IPS-15b (cell line): ENCODE measurements around the gene GNAO1.
"Not testable (repeated sequence)": the region's sequence is repeated elsewhere in the genome, so short reads cannot be mapped to it uniquely, and the experiment has no call there.

Source experiments
- H3K27me3 ChIP-seq: one replicate; pipeline ENCODE4 v1.6.1; 2013; ENCODE audit warnings: low read length; ENCODE audit not compliant: control insufficient read depth, insufficient read depth
- H3K36me3 ChIP-seq: one replicate; pipeline ENCODE4 v1.6.1; 2013; ENCODE audit warnings: low read length; ENCODE audit not compliant: control insufficient read depth, insufficient read depth
- H3K4me1 ChIP-seq: one replicate; pipeline ENCODE4 v1.6.1; 2013; ENCODE audit warnings: mild to moderate bottlenecking, low read length; ENCODE audit not compliant: control insufficient read depth, insufficient read depth
- H3K4me3 ChIP-seq: one replicate; pipeline ENCODE4 v1.5.1; 2013; ENCODE audit warnings: low read depth, low read length
- H3K9ac ChIP-seq: one replicate; pipeline ENCODE4 v1.6.1; 2013; ENCODE audit warnings: low read depth, mild to moderate bottlenecking, low read length
- H3K9me3 ChIP-seq: one replicate; pipeline ENCODE4 v1.6.1; 2013; ENCODE audit warnings: mild to moderate bottlenecking, low read length; ENCODE audit not compliant: control insufficient read depth, insufficient read depth

The GNAO1 gene

DNA sequence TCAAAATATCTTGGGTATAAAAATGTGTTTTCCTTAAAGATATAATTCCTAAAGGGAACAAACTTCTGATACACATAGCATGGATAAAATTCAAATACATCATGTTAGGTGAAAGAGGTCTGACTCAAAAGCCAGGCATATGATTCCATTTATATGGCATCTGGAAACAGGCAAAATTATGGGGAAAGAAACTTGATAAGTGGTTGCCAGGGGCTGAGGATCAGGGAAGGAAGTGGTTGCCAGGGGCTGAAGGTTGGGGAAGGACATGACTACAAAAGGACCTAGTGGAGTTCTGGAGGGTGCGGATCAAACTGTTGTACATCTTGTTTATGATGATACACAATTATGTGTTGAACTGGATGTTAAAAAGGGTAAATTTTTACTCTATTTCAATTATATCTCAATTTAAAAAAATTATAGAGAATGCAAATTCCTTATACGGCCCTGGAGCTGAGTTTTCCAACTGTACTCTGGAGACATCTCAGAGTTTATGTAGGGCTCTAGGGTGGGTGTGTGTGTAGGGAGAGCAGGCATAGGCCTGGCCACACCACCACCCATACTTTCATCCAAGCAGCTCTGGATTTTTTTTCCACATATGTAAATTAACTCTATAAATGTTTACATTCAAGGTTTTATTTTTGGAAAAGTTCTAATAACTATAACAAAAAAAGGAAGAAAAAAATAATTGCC, 179.0 kb downstream of the GNAO1 start:
- no peaks in the 10 kb centered on the region for H3K27me3 ChIP-seq
- H3K36me3 ChIP-seq = no peaks in the 10 kb centered on the region
- no peak overlapping the region for H3K9ac ChIP-seq
- H3K9me3 ChIP-seq = no peaks in the 10 kb centered on the region
- peaks cover 2% of the 10 kb centered on the region for H3K4me1 ChIP-seq
- no peak overlapping the region for H3K4me3 ChIP-seq

DNA sequence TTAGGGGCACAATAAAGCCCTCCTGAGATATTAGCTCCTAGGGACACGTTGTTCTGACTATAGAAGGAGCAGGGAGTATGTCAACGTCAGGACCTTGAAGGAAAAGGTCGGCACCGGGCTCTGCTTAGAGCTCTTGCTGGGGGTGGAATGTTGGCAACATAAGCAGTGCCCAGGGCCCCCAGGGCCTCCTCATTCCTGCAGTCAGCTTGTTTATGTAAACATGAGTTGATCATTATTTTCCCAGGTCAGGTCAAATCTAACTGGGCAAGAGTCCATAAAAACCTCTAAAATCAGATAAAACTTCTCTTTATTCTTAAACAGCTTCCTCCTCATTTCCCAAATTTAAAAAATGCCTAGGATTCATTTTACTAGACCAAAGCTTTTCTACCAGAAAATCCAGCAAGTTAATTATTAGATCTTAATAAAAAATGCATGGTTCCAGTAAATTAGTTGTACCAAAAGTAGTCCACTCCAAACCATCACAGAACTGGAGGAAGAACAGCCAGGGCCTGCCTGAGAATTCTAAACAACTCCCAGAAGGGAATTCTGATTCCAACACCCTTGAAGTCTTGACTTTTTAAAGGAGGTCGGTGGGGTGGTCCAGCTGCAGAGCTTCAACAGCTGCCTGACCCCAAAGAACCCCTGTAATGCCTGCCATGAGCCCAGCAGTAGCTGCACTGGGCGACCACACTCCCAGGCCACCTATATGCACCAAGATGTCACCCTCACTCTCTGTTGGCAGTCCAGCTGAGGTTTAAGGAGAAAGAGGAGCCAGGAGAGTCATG, 179.8 kb downstream of the GNAO1 start:
- H3K4me3 ChIP-seq = no peak overlapping the region
- H3K36me3 ChIP-seq = no peaks in the 10 kb centered on the region
- H3K4me1 ChIP-seq = peaks cover 2% of the 10 kb centered on the region
- H3K9ac ChIP-seq = no peak overlapping the region
- no peaks in the 10 kb centered on the region for H3K27me3 ChIP-seq
- H3K9me3 ChIP-seq = no peaks in the 10 kb centered on the region

DNA sequence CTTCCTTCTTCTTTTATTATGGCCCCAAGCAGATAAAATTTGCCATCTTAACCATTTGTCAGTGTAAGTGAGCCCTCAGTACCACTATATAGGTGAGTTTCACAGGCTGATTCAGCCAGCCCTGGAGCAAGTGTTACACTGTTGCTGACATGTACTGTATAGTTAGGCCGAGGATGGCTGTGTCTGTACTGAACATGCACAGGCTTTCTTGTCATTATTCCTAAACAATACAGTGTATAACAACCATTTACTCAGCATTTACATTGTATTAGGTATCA, 180.3 kb downstream of the GNAO1 start:
- H3K27me3 ChIP-seq = no peaks in the 10 kb centered on the region
- H3K36me3 ChIP-seq = no peaks in the 10 kb centered on the region
- H3K9ac ChIP-seq = no peak overlapping the region
- H3K4me1 ChIP-seq = peaks cover 2% of the 10 kb centered on the region
- H3K9me3 ChIP-seq = no peaks in the 10 kb centered on the region
- H3K4me3 ChIP-seq = no peak overlapping the region

DNA sequence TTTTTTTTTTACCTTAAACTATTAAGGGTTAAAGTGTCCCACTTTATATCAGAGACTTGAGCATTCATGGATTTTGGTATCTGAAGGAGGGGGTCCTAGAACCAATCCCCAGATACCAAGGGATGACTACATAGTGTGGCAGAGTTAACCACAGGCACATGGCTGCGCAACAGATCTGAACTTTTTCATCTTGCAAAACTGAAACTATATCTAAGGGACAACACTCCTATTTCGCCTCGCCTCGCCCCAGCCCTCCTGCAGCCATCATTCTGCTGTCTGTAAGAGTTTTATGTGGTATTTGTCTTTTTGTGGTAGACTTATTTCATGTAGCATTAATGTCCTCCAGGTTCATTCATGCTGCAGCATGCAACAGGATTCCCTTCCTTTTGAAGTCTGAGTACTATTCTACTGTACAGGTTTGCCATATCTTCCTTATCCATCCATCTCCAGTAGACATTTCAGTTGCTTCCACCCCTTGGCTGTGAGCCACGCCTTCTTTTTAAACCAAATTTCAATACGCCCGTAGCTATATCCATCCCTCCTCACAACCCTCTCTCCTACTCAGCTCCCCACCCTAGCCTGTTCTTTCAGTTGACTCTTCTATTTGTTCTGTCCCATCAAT, 180.8 kb downstream of the GNAO1 start:
- H3K36me3 ChIP-seq = no peaks in the 10 kb centered on the region
- no peaks in the 10 kb centered on the region for H3K9me3 ChIP-seq
- H3K27me3 ChIP-seq = no peaks in the 10 kb centered on the region
- H3K9ac ChIP-seq = no peak overlapping the region
- peaks cover 2% of the 10 kb centered on the region for H3K4me1 ChIP-seq
- no peak overlapping the region for H3K4me3 ChIP-seq

DNA sequence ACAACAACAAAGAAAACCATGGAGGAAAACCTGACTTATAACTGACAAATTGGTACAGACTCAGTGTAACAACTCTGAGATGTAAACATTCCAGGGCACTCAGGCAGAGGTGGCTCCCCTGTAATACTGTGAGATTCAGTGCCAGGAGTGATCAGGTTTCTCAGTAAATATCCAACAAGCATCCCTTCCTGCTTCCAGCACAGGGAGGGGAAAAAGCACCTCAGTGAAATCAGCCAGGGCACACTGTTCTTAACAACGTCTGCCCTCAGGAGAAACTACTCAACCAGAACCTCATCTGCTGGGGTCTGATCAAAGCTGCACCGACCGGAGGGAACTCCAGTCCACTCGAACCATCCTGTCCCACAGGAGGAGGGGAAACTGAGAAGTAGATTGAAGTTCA, 181.7 kb downstream of the GNAO1 start:
- Histone ChIP-seq H3K9me3 (no peaks in the 10 kb centered on the region), H3K4me1 (peaks cover 2% of the 10 kb centered on the region), H3K36me3 (no peaks in the 10 kb centered on the region), H3K4me3 (no peak overlapping the region), H3K27me3 (no peaks in the 10 kb centered on the region), H3K9ac (no peak overlapping the region)

DNA sequence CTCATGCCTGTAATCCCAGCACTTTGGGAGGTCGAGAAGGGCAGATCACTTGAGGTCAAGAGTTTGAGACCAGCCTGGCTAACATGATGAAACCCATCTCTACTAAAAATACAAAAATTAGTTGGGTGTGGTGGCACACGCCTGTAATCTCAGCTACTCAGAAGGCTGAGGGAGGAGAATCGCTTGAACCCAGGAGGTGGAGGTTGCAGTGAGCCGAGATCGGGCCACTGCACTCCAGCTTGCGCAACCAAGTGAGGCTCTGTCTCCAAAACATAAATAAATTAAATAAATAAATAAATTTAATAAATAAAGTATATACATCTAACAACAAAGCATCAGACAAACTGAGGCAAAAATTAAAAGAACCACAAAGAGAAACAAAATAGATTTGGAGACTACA, 184.5 kb downstream of the GNAO1 start:
- not testable (repeated sequence) for H3K27me3 ChIP-seq, H3K9ac ChIP-seq, H3K36me3 ChIP-seq, H3K9me3 ChIP-seq, H3K4me3 ChIP-seq, H3K4me1 ChIP-seq

DNA sequence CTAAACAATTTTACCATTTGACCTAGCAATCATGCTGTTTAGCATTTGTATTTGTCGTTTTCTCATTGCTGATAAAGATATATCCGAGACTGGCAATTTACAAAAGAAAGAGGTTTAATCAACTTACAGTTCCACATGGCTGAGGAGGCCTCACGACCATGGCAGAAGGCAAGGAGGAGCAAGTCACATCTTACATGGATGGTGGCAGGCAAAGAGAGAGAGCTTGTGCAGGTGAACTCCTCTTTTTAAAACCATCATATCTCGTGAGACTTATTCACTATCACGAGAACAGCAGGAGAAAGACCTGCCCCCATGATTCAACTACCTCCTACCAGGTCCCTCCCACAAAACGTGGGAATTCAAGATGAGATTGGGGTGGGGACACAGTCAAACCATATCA, 187.8 kb downstream of the GNAO1 start:
- H3K9ac ChIP-seq, H3K9me3 ChIP-seq, H3K4me1 ChIP-seq, H3K27me3 ChIP-seq, H3K36me3 ChIP-seq, H3K4me3 ChIP-seq: not testable (repeated sequence)

DNA sequence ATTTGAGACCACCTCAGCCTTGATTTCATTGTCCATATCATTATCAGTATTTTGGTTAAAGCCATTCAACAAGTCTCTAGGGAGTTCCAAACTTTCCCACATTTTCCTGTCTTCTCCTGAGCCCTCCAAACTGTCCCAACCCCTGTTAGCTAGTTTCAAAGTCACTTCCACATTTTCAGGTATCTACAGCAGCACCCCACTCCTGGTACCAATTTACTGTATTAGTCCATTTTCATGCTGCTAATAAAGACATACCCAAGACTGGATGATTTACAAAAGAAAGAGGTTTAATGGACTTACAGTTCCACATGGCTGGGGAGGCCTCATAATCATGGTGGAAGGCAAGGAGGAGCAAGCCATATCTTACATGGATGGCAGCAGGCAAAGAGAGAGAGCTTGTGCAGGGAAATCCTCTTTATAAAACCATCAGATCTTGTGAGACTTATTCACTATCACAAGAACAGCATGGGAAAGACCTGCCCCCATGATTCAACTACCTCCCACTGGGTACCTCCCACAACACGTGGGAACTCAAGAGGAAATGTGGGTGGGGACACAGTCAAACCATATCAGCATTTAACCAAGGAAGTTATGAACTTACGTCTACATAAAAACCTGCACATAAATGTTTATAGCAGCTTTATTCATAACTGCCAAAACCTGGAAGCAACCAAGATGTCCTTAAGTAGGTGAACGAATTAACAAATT, 189.6 kb downstream of the GNAO1 start:
- H3K4me3 ChIP-seq, H3K27me3 ChIP-seq, H3K4me1 ChIP-seq, H3K9me3 ChIP-seq, H3K9ac ChIP-seq: not testable (repeated sequence)
- peaks cover 15% of the 10 kb centered on the region for H3K36me3 ChIP-seq

DNA sequence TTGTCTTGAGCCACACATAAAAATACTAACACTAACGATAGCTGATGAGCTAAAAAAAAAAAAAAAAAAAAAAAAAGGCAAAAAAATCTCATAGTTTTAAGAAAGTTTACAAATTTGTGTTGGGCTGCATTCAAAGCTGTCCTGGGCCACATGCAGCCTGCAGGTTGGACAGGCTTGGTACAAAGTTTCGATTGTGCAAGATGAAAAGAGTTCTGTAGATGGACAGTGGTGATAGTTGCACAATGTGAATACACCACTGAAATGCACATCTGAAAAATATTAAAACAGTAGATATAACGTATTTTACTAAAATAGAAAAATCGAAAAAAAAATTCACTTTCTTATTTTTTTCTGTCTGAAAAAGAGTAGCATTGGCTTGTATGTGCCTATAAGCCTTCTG, 191.2 kb downstream of the GNAO1 start:
- Histone ChIP-seq H3K27me3 (no peaks in the 10 kb centered on the region), H3K9me3 (peaks cover 8% of the 10 kb centered on the region), H3K9ac (no peak overlapping the region), H3K36me3 (peaks cover 16% of the 10 kb centered on the region), H3K4me1 (no peaks in the 10 kb centered on the region), H3K4me3 (no peak overlapping the region)

DNA sequence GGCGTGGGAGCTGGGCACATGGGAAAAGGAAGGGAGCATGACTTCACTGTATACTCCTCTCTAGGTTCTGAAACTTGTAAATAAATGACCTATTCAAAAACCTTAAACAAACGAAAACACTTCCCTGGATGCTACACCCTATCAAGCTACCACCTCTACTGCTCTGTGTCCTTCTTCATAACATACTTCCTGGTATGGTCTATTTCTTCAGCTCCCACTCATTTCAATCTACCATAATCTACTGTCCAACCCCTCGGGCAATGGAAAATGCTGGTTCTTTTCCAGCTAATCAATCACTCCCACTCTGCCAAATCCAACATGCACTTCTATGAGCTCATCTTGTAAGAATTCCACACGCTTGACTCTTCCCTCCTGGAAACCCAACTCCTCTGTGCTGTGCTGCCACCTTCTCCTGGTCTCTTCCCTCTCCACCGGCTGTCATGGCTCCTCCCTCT, 191.6 kb downstream of the GNAO1 start:
- H3K4me1 ChIP-seq = no peaks in the 10 kb centered on the region
- H3K9ac ChIP-seq = no peak overlapping the region
- H3K4me3 ChIP-seq = no peak overlapping the region
- no peaks in the 10 kb centered on the region for H3K27me3 ChIP-seq
- peaks cover 16% of the 10 kb centered on the region for H3K36me3 ChIP-seq
- peaks cover 8% of the 10 kb centered on the region for H3K9me3 ChIP-seq

DNA sequence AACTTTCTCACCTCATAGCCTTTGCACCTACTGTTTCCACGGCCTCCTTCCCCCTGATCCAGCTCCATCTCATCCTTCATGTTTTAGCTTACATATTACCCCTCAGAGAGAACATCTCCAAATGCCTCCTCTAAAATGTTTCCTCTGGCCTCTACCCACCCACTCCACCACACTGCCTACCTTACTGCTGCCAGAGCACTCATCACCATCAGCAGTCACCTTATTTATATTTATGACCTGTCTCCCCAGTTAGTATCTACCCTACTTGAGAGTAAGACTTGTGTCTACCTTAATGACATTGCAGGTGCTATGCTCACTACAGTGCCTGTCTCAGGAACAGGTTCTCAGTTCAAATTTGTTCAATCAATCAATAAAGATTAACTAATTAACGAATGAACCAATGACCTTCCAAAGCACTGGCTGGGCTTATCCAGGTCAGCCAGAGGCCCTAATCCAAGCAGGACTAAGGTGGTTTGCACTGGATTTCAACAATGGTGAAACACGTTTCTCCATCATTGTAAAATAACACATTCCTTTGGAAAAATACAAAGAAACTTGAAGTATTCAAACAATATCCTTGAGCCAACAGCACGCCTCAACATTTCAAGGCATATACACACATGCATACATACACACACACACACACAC, 192.9 kb downstream of the GNAO1 start:
- H3K4me3 ChIP-seq = no peak overlapping the region

More for the DNA sequence above, 192.9 kb downstream of the GNAO1 start:
- Histone ChIP-seq H3K36me3 (peaks cover 16% of the 10 kb centered on the region), H3K9ac (no peak overlapping the region), H3K4me1 (no peaks in the 10 kb centered on the region), H3K27me3 (no peaks in the 10 kb centered on the region), H3K9me3 (peaks cover 8% of the 10 kb centered on the region)
